ENCODE measurements around the gene ERVH48-1. TPM values are rescaled to one million over a fixed set of nuclear protein-coding genes. Genes with fewer than 3 reads are reported as not detected.
"Not testable (repeated sequence)": the region's sequence is repeated elsewhere in the genome, so short reads cannot be mapped to it uniquely, and the experiment has no call there.

The ERVH48-1 gene
- total and polyA plus RNA-seq, 3 donors from 2014 or later, result 0.24 to 0.47 (median 0.25) TPM

DNA sequence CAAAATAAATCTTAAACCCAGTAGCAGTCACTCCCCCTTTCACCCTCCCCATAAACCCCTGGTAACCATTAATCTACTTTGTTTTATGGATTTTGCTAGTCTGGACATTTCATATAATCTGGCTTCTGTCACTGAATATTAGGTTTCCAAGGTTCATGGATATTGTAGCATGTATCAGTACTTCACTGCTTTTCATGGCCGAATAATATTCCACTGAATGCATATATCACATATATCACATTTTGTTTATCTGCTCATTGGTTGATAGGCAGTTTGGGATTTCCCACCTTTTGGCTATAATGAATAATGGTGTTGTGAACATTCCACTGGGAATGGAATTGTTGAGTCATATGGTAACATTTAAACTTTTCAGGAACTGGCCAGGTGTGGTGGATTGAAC is 41.5 kb downstream of the ERVH48-1 start:
- Histone ChIP-seq H3K9me3 (no peaks in the 10 kb centered on the region), H3K27ac (no peak overlapping the region), H3K27me3 (no peaks in the 10 kb centered on the region), H3K4me3 (no peak overlapping the region), H3K36me3 (ENCODE audit: low read depth, missing control alignments) (no peaks in the 10 kb centered on the region), H3K4me1 (peaks cover 4% of the 10 kb centered on the region)
- TF ChIP-seq POLR2A (IDR thresholded peaks at IDR 0.05), result no peak
- TF ChIP-seq, protein P1, sequence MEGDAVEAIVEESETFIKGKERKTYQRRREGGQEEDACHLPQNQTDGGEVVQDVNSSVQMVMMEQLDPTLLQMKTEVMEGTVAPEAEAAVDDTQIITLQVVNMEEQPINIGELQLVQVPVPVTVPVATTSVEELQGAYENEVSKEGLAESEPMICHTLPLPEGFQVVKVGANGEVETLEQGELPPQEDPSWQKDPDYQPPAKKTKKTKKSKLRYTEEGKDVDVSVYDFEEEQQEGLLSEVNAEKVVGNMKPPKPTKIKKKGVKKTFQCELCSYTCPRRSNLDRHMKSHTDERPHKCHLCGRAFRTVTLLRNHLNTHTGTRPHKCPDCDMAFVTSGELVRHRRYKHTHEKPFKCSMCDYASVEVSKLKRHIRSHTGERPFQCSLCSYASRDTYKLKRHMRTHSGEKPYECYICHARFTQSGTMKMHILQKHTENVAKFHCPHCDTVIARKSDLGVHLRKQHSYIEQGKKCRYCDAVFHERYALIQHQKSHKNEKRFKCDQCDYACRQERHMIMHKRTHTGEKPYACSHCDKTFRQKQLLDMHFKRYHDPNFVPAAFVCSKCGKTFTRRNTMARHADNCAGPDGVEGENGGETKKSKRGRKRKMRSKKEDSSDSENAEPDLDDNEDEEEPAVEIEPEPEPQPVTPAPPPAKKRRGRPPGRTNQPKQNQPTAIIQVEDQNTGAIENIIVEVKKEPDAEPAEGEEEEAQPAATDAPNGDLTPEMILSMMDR (IDR thresholded peaks at IDR 0.05), result no peak
- DNase-seq, result no peak
- 39 to 97% methylated on average over 1 of the region's 1 CpG for WGBS, 2 donors
- intact Hi-C loops (cut with DNase I; ENCODE audit: low total_unique reads), result no loop called here

DNA sequence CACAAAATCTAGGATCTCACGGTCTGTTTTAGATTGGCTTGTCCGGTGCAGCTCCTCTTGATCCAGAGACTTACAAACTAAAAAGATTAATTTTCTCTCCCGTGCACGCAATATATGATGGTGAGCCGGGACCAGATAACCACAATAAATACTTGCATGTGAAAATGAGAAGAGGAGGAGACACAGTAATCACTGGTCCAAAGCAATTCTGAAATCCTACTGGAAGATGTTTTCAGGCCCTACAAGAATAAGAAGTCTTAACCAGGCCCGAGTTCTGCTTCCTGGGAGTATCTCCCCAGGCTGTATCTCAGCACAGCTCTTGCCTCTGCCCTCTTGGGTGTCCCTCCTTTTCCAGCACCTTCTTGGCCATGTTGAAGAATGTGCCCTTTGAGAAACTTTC is 45.1 kb downstream of the ERVH48-1 start:
- TF ChIP-seq POLR2A (IDR thresholded peaks at IDR 0.05), result no peak
- TF ChIP-seq, protein P1 (IDR thresholded peaks at IDR 0.05), result no peak
- intact Hi-C loops (cut with DNase I; ENCODE audit: low total_unique reads), result no loop called here
- 67 to 80% methylated on average over 6 of the region's 6 CpGs for WGBS, 2 donors
- Histone ChIP-seq H3K4me3 (peak overlapping the region in 1 of 2 donors; percentile 99), H3K27me3 (no peaks in the 10 kb centered on the region), H3K36me3 (ENCODE audit: low read depth, missing control alignments) (no peaks in the 10 kb centered on the region), H3K4me1 (peaks cover 10% of the 10 kb centered on the region), H3K27ac (no peak overlapping the region), H3K9me3 (no peaks in the 10 kb centered on the region)
- DNase-seq, result no peak

DNA sequence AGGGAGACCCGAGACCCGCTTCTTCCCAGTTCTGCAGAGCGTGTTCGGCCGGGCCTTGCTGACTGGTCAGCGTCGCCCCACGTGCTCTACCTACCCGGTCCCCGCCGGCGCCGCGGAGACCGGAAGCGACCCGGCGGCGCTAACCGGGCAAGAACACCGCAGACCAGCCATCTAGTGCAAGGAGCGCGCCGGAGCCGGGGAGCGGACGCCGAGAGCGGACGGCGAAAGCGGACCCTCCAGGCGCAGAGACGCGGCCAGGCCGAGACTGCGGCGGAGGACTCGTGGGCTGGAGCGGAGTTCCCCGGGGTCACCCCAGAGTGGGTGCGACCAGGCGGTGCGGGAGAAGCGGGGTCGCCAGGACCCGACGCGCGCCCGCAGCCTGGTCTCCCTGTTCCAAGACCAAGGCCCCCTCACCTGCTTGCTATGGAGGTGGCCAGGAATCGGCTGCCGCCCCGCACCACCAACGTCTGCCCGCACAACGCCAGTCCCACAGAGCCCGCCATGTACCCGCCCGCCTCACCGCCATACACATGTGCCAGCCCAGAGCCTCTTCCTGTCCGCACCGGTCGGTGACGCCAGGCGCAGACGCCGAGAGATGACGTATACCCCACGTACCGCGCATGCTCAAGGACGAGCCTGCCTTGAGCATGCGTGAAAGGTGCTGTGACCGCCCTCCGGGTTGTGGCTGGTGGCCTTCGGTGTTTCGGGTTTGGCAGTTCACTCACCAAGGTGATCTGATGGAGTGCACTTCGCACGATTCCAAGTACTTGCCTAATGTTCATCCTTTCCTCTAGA is 46.2 kb downstream of the ERVH48-1 start, which contains the start of gene WDR4:
Gene WDR4 (minus strand): TSS at position 547 of the 795 bp plus-strand sequence. CDS start 44 bp downstream, at position 503.
- H3K36me3 ChIP-seq (ENCODE audit: low read depth, missing control alignments), result no peaks in the 10 kb centered on the region
- TF ChIP-seq POLR2A (IDR thresholded peaks at IDR 0.05), result no peak
- TF ChIP-seq, protein P1 (IDR thresholded peaks at IDR 0.05), result peak in 1 of 3 experiments; percentile 24
- H3K27me3 ChIP-seq, result no peaks in the 10 kb centered on the region
- peaks cover 10% of the 10 kb centered on the region for H3K4me1 ChIP-seq
- H3K4me3 ChIP-seq, result peak within 1 kb of the TSS; percentile 89 to 99
- peak within 1 kb of the TSS; percentile 32 to 80 for H3K27ac ChIP-seq
- H3K9me3 ChIP-seq, result no peaks in the 10 kb centered on the region
- 0% methylated on average over 16 to 73 of the region's 80 CpGs for WGBS, 2 donors
- peak; percentile 96 for DNase-seq
- intact Hi-C loops (cut with DNase I; ENCODE audit: low total_unique reads), result no loop called here

DNA sequence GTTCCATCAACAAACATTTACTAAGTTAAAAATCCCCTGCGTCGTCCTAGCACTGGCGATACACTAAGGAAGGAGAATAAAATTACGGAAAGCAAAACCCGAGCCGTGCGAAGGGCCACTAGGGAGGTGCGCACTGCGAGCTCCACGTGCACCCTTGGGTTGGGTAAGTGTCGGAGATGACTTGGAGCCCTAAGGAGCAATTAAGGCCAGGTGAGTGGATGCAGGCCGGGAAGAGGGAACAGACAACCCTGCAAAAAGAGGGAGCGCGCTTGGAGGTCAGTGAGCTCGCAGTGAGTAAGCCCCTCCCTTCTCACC is 46.8 kb downstream of the ERVH48-1 start:
- Histone ChIP-seq H3K4me3 (peak overlapping the region; percentile 89 to 99), H3K36me3 (ENCODE audit: low read depth, missing control alignments) (no peaks in the 10 kb centered on the region), H3K27me3 (no peaks in the 10 kb centered on the region), H3K4me1 (peaks cover 10% of the 10 kb centered on the region), H3K9me3 (no peaks in the 10 kb centered on the region), H3K27ac (peak overlapping the region in 1 of 2 donors; percentile 27)
- intact Hi-C loops (cut with DNase I; ENCODE audit: low total_unique reads), result no loop called here
- no peak for DNase-seq
- WGBS, 2 donors, result 1% methylated on average over 12 to 15 of the region's 15 CpGs
- no peak for TF ChIP-seq POLR2A (IDR thresholded peaks at IDR 0.05)
- TF ChIP-seq, protein P1 (IDR thresholded peaks at IDR 0.05), result no peak

DNA sequence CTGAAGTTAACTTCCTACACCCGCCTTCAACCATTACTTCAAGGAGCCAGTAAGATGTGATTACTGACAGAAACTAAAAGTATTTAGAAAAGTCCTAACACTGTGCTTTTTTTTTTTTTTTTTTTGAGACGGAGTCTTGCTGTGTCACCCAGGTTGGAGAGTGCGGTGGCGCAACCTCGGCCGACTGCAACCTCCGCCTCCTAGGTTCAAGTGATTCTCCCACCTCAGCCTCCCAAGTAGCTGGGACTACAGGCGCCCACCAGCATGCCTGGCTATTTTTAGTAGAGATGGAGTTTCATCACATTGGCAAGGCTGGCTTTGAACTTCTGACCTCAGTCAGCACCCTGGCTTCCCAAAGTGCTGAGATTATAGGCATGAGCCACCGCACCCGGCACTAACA is 49.6 kb downstream of the ERVH48-1 start:
- intact Hi-C loops (cut with DNase I; ENCODE audit: low total_unique reads); DNase-seq; H3K27me3 ChIP-seq; H3K9me3 ChIP-seq; H3K4me3 ChIP-seq; H3K27ac ChIP-seq; H3K36me3 ChIP-seq (ENCODE audit: low read depth, missing control alignments): not testable (repeated sequence)
- whole genome bisulfite sequencing, 2 donors, result 90 to 99% methylated on average over 10 of the region's 10 CpGs
- H3K4me1 ChIP-seq, result peaks cover 10% of the 10 kb centered on the region

Measured in testis (tissue), 3 donors.